ENCODE data around the gene PDXK.

Gene PDXK

GRCh38 chr21:43768868-43769167 is 49.9 kb downstream of the PDXK start:
- TF ChIP-seq, protein P1, sequence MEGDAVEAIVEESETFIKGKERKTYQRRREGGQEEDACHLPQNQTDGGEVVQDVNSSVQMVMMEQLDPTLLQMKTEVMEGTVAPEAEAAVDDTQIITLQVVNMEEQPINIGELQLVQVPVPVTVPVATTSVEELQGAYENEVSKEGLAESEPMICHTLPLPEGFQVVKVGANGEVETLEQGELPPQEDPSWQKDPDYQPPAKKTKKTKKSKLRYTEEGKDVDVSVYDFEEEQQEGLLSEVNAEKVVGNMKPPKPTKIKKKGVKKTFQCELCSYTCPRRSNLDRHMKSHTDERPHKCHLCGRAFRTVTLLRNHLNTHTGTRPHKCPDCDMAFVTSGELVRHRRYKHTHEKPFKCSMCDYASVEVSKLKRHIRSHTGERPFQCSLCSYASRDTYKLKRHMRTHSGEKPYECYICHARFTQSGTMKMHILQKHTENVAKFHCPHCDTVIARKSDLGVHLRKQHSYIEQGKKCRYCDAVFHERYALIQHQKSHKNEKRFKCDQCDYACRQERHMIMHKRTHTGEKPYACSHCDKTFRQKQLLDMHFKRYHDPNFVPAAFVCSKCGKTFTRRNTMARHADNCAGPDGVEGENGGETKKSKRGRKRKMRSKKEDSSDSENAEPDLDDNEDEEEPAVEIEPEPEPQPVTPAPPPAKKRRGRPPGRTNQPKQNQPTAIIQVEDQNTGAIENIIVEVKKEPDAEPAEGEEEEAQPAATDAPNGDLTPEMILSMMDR (IDR thresholded peaks at IDR 0.05; ENCODE audit: low read depth, low read length) = no peak
- Histone ChIP-seq H3K36me3 (peaks cover 11% of the 10 kb centered on the region), H3K4me1 (peaks cover 9% of the 10 kb centered on the region), H3K9me3 (no peaks in the 10 kb centered on the region), H3K4me3 (ENCODE audit: low read depth, low read length) (no peak overlapping the region), H3K27me3 (no peaks in the 10 kb centered on the region)
- DNase-seq = no peak

DNA sequence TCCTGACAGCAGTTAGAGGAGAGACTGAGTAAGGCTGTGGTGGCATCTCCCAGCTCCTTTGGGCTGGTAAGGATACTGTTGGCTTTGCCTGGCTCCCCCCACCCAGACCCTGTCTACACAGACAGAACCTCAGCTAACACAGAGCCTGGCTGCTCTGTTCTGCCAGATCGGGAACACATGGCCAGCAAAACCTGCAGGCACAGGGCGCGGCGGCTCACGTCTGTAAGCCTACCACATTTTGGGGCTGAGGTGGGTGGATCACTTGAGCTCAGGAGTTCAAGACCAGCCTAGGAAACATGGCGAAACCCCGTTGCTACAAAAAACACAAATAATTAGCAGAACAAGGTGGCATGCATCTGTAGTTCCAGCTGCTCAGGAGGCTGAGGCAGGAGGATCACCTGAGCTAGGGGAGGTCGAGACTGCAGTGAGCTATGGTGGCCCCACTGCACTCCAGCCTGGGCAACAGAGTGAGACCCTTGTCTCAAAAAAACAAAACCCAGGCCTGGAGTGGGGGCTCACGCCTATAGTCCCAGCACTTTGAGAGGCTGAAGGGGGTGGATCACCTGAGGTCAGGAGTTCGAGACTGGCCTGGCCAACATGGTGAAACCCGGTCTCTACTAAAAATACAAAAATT is 50.5 kb downstream of the PDXK start:
- peaks cover 9% of the 10 kb centered on the region for H3K4me1 ChIP-seq
- no peak overlapping the region for H3K4me3 ChIP-seq (ENCODE audit: low read depth, low read length)
- no peaks in the 10 kb centered on the region for H3K9me3 ChIP-seq
- H3K27me3 ChIP-seq = no peaks in the 10 kb centered on the region
- H3K36me3 ChIP-seq = peaks cover 17% of the 10 kb centered on the region
- TF ChIP-seq, protein P1 (IDR thresholded peaks at IDR 0.05; ENCODE audit: low read depth, low read length) = no peak
- DNase-seq = no peak

DNA sequence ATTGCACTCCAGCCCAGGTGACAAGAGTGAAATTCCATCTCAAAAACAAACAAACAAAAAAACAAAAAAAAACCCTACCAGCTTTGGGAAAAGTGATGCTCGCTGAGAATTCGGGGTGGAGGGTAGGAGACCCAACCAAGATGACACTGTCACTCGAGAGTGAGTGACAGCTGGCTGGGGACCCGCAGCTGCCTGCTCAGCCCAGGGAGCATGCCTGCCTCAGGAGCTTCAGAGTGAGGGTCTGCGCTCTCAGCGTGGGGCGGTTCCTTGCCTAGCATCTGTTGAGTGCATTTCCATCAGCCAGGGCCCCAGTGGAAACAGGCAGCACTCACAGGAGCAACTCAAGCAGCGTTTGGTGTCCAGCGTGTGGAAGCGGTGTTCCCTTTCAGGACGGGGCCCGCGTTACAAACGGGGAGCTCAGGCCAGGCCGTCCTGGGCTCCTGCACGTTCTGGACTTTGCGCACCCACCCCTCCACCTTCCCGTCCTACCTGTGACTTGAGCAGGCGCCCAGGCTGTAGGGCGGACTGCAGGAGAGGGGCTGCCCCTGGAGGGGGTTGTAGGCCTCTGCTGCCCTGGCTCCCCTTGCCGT is 51.2 kb downstream of the PDXK start:
- no peaks in the 10 kb centered on the region for H3K27me3 ChIP-seq
- TF ChIP-seq, protein P1 (IDR thresholded peaks at IDR 0.05; ENCODE audit: low read depth, low read length) = no peak
- no peaks in the 10 kb centered on the region for H3K9me3 ChIP-seq
- H3K4me1 ChIP-seq = peaks cover 9% of the 10 kb centered on the region
- peaks cover 17% of the 10 kb centered on the region for H3K36me3 ChIP-seq
- no peak overlapping the region for H3K4me3 ChIP-seq (ENCODE audit: low read depth, low read length)
- no peak for DNase-seq

DNA sequence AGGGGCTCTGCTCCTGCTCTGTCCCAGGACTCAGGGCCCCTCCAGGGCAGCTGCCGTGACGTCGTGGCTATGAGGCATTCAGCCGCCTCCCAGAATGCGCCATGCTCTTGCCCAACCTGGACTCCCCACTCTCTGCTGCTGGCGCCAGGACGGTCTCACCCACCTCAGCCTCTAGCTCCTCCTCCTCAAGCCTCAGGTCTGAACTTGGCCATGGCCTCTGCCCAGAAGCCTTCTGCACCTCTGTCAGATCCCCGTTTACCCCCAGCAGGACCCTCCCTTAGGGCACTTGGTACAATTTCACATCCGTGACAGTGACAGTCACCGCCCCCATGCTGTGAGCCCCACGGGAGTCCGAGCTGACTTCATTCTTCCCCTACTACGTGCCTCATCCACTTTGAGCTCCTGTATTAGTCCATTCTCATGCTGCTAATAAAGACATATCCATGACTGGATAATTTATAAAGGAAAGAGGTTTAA is 52.3 kb downstream of the PDXK start:
- peaks cover 20% of the 10 kb centered on the region for H3K36me3 ChIP-seq
- TF ChIP-seq, protein P1 (IDR thresholded peaks at IDR 0.05; ENCODE audit: low read depth, low read length) = no peak
- H3K4me3 ChIP-seq (ENCODE audit: low read depth, low read length) = no peak overlapping the region
- peaks cover 9% of the 10 kb centered on the region for H3K4me1 ChIP-seq
- no peak for DNase-seq
- no peaks in the 10 kb centered on the region for H3K27me3 ChIP-seq
- no peaks in the 10 kb centered on the region for H3K9me3 ChIP-seq

GRCh38 chr21:43771698-43772424 is 52.9 kb downstream of the PDXK start:
- Histone ChIP-seq H3K27me3 (no peaks in the 10 kb centered on the region), H3K4me1 (peaks cover 9% of the 10 kb centered on the region), H3K4me3 (ENCODE audit: low read depth, low read length) (no peak overlapping the region), H3K9me3 (no peaks in the 10 kb centered on the region), H3K36me3 (peaks cover 20% of the 10 kb centered on the region)
- no peak for DNase-seq
- TF ChIP-seq, protein P1 (IDR thresholded peaks at IDR 0.05; ENCODE audit: low read depth, low read length) = no peak

DNA sequence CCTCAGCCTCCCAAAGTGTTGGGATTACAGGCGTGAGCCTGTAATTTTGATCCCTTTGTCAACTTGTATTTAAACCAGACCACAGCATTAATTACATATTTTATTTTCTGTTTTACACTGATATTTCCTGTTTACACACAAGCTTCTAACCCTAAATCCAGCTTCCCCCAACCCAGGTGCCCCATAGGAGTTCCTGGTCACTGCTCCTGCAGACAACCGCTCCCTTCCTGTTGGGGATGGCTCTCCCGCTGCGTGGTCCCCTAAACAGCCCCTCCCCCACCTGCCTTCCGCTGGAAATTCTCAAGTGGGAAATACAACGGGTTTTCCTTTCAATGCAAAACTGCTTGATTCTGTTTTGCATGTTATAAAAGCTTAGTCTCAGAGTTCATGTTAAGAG is 53.5 kb downstream of the PDXK start:
- Histone ChIP-seq H3K27me3 (no peaks in the 10 kb centered on the region), H3K36me3 (peaks cover 20% of the 10 kb centered on the region), H3K4me1 (peaks cover 9% of the 10 kb centered on the region), H3K4me3 (ENCODE audit: low read depth, low read length) (no peak overlapping the region), H3K9me3 (no peaks in the 10 kb centered on the region)
- TF ChIP-seq, protein P1 (IDR thresholded peaks at IDR 0.05; ENCODE audit: low read depth, low read length) = no peak
- no peak for DNase-seq

All from BE2C (cell line).